ENCODE results near the gene RASSF4.
A peak's percentile ranks its signal among the peaks of the same experiment; 100 is the strongest.

RASSF4 gene

GRCh38 chr10:44993226-44993921, 33.8 kb downstream of the RASSF4 start:
- Histone ChIP-seq H3K4me1 (peaks cover 23% of the 10 kb centered on the region), H3K4me3 (no peak overlapping the region), H3K9me3 (no peaks in the 10 kb centered on the region), H3K36me3 (replicated peaks) (no peaks in the 10 kb centered on the region), H3K27me3 (ENCODE audit: low read depth) (no peaks in the 10 kb centered on the region)
- in situ Hi-C loops (cut with MboI; ENCODE audit: low sequenced_read_pairs) = no loop called here
- DNase-seq (ENCODE audit: low spot score in 2 of 2) = no peak

- Histone ChIP-seq H3K4me3 (no peak overlapping the region), H3K36me3 (replicated peaks) (no peaks in the 10 kb centered on the region), H3K4me1 (peaks cover 23% of the 10 kb centered on the region), H3K9me3 (no peaks in the 10 kb centered on the region), H3K27me3 (ENCODE audit: low read depth) (no peaks in the 10 kb centered on the region)
- in situ Hi-C loops (cut with MboI; ENCODE audit: low sequenced_read_pairs) = no loop called here
- no peak for DNase-seq (ENCODE audit: low spot score in 2 of 2)
Measured at GRCh38 chr10:44993922-44994751, 34.5 kb downstream of the RASSF4 start.

GRCh38 chr10:44994752-44995530, 35.3 kb downstream of the RASSF4 start:
- Histone ChIP-seq H3K9me3 (no peaks in the 10 kb centered on the region), H3K4me3 (no peak overlapping the region), H3K4me1 (peaks cover 16% of the 10 kb centered on the region), H3K27me3 (ENCODE audit: low read depth) (no peaks in the 10 kb centered on the region), H3K36me3 (replicated peaks) (no peaks in the 10 kb centered on the region)
- no peak for DNase-seq (ENCODE audit: low spot score in 2 of 2)
- in situ Hi-C loops (cut with MboI; ENCODE audit: low sequenced_read_pairs) = no loop called here

GRCh38 chr10:44995581-44995913, 35.9 kb downstream of the RASSF4 start:
- in situ Hi-C loops (cut with MboI; ENCODE audit: low sequenced_read_pairs) = no loop called here
- no peaks in the 10 kb centered on the region for H3K9me3 ChIP-seq
- H3K36me3 ChIP-seq (replicated peaks) = no peaks in the 10 kb centered on the region
- H3K27me3 ChIP-seq (ENCODE audit: low read depth) = no peaks in the 10 kb centered on the region
- DNase-seq (ENCODE audit: low spot score in 2 of 2) = no peak
- H3K4me3 ChIP-seq = no peak overlapping the region
- H3K4me1 ChIP-seq = peaks cover 14% of the 10 kb centered on the region

- Histone ChIP-seq H3K36me3 (replicated peaks) (no peaks in the 10 kb centered on the region), H3K4me3 (no peak overlapping the region), H3K4me1 (peaks cover 10% of the 10 kb centered on the region), H3K27me3 (ENCODE audit: low read depth) (no peaks in the 10 kb centered on the region), H3K9me3 (no peaks in the 10 kb centered on the region)
- no peak for DNase-seq (ENCODE audit: low spot score in 2 of 2)
- in situ Hi-C loops (cut with MboI; ENCODE audit: low sequenced_read_pairs) = no loop called here
Measured at GRCh38 chr10:44995914-44996669, 36.5 kb downstream of the RASSF4 start.

GRCh38 chr10:44997105-44997748, 37.6 kb downstream of the RASSF4 start:
- in situ Hi-C loops (cut with MboI; ENCODE audit: low sequenced_read_pairs) = no loop called here
- no peak overlapping the region for H3K4me3 ChIP-seq

GRCh38 chr10:44998146-44998631, 38.6 kb downstream of the RASSF4 start:
- peaks cover 13% of the 10 kb centered on the region for H3K4me1 ChIP-seq
- in situ Hi-C loops (cut with MboI; ENCODE audit: low sequenced_read_pairs) = no loop called here

More at GRCh38 chr10:44997105-44997748, 37.6 kb downstream of the RASSF4 start:
- Histone ChIP-seq H3K4me1 (peaks cover 13% of the 10 kb centered on the region), H3K9me3 (no peaks in the 10 kb centered on the region; the same call in 1 of the 2 replicates), H3K36me3 (replicated peaks) (no peaks in the 10 kb centered on the region), H3K27me3 (ENCODE audit: low read depth) (no peaks in the 10 kb centered on the region)
- no peak for DNase-seq (ENCODE audit: low spot score in 2 of 2)

GRCh38 chr10:45000138-45000751, 40.6 kb downstream of the RASSF4 start:
- Histone ChIP-seq H3K4me1 (peaks cover 13% of the 10 kb centered on the region), H3K27me3 (ENCODE audit: low read depth) (no peaks in the 10 kb centered on the region), H3K36me3 (replicated peaks) (peaks cover 17% of the 10 kb centered on the region), H3K9me3 (peaks cover 4% of the 10 kb centered on the region; the same call in 1 of the 2 replicates), H3K4me3 (peak overlapping the region; percentile 38)
- in situ Hi-C loops (cut with MboI; ENCODE audit: low sequenced_read_pairs) = loop anchor here (25.0 kb wide), 1 partner anchor 462 kb away; no protein-coding TSS in a partner anchor
- no peak for DNase-seq (ENCODE audit: low spot score in 2 of 2)

More at GRCh38 chr10:44998146-44998631, 38.6 kb downstream of the RASSF4 start:
- Histone ChIP-seq H3K9me3 (peaks cover 4% of the 10 kb centered on the region; the same call in 1 of the 2 replicates), H3K36me3 (replicated peaks) (peaks cover 6% of the 10 kb centered on the region), H3K27me3 (ENCODE audit: low read depth) (no peaks in the 10 kb centered on the region), H3K4me3 (no peak overlapping the region)
- no peak for DNase-seq (ENCODE audit: low spot score in 2 of 2)

- Histone ChIP-seq H3K4me1 (peaks cover 13% of the 10 kb centered on the region), H3K36me3 (replicated peaks) (peaks cover 17% of the 10 kb centered on the region), H3K27me3 (ENCODE audit: low read depth) (no peaks in the 10 kb centered on the region), H3K9me3 (peaks cover 4% of the 10 kb centered on the region; the same call in 1 of the 2 replicates), H3K4me3 (peak within 1 kb of the TSS; percentile 38)
- in situ Hi-C loops (cut with MboI; ENCODE audit: low sequenced_read_pairs) = loop anchor here (25.0 kb wide), 1 partner anchor 461 kb away; no protein-coding TSS in a partner anchor
- peak; percentile 33 to 74 for DNase-seq (ENCODE audit: low spot score in 2 of 2)
Measured at GRCh38 chr10:45000752-45001380, 41.3 kb downstream of the RASSF4 start, which contains the start of gene ZNF22. Gene ZNF22 (plus strand): TSS chr10:45000923. CDS start chr10:45003369, 2,446 bp downstream.

GRCh38 chr10:45001381-45002148, 42.0 kb downstream of the RASSF4 start:
- Histone ChIP-seq H3K4me3 (peak overlapping the region; percentile 38), H3K27me3 (ENCODE audit: low read depth) (no peaks in the 10 kb centered on the region), H3K4me1 (peaks cover 13% of the 10 kb centered on the region), H3K36me3 (replicated peaks) (peaks cover 17% of the 10 kb centered on the region), H3K9me3 (peaks cover 4% of the 10 kb centered on the region; the same call in 1 of the 2 replicates)
- DNase-seq (ENCODE audit: low spot score in 2 of 2) = peak in 1 of 2 experiments; percentile 56
- in situ Hi-C loops (cut with MboI; ENCODE audit: low sequenced_read_pairs) = loop anchor here (25.0 kb wide), 1 partner anchor 461 kb away; no protein-coding TSS in a partner anchor

- Histone ChIP-seq H3K36me3 (replicated peaks) (peaks cover 17% of the 10 kb centered on the region), H3K27me3 (ENCODE audit: low read depth) (no peaks in the 10 kb centered on the region), H3K4me3 (no peak overlapping the region), H3K4me1 (peaks cover 14% of the 10 kb centered on the region), H3K9me3 (peaks cover 4% of the 10 kb centered on the region; the same call in 1 of the 2 replicates)
- in situ Hi-C loops (cut with MboI; ENCODE audit: low sequenced_read_pairs) = loop anchor here (25.0 kb wide), 1 partner anchor 459 kb away; no protein-coding TSS in a partner anchor
- DNase-seq (ENCODE audit: low spot score in 2 of 2) = no peak
Measured at GRCh38 chr10:45003432-45004000, 43.9 kb downstream of the RASSF4 start.
